Smooth muscle cell (in vitro differentiated cells): ENCODE measurements around the gene VAV3. TPM values are rescaled to one million over a fixed set of nuclear protein-coding genes. Genes with fewer than 3 reads are reported as not detected.

Source experiments
- DNase-seq: peaks from one replicate; lab custom pipeline; 2025; ENCODE audit not compliant: unreplicated experiment; lab: John Stamatoyannopoulos, UW
- H2AFZ ChIP-seq: fragments of 200-600 bp; sonication (generic); 2 replicates; pipeline ENCODE4 v1.6.0; 2016; ENCODE audit warnings: antibody characterized with exemption, low read depth, mild to moderate bottlenecking
- H3F3A ChIP-seq: fragments of 200-600 bp; sonication (generic); 2 replicates; pipeline ENCODE4 v1.6.0; 2017; ENCODE audit warnings: antibody characterized with exemption, low read depth
- H3K27ac ChIP-seq: fragments of 200-600 bp; sonication (generic); 2 replicates; pipeline ENCODE4 v1.5.1; 2016; ENCODE audit warnings: low read depth, mild to moderate bottlenecking
- H3K27me3 ChIP-seq: fragments of 200-600 bp; sonication (generic); 2 replicates; pipeline ENCODE4 v1.6.1; 2016; ENCODE audit warnings: low read depth, mild to moderate bottlenecking
- H3K36me3 ChIP-seq: fragments of 200-600 bp; sonication (generic); 2 replicates; pipeline ENCODE4 v1.5.1; 2016; ENCODE audit warnings: low read depth
- H3K4me1 ChIP-seq: fragments of 200-600 bp; sonication (generic); 2 replicates; pipeline ENCODE4 v1.5.1; 2016; ENCODE audit warnings: low read depth
- H3K4me2 ChIP-seq: fragments of 200-600 bp; sonication (generic); 2 replicates; pipeline ENCODE4 v1.6.0; 2016; ENCODE audit warnings: mild to moderate bottlenecking
- H3K4me3 ChIP-seq: fragments of 200-600 bp; sonication (generic); 2 replicates; pipeline ENCODE4 v1.5.1; 2016; ENCODE audit warnings: mild to moderate bottlenecking
- H3K79me2 ChIP-seq: fragments of 200-600 bp; sonication (generic); 2 replicates; pipeline ENCODE4 v1.6.0; 2016; ENCODE audit warnings: low read depth, mild to moderate bottlenecking
- H3K9ac ChIP-seq: fragments of 200-600 bp; sonication (generic); 2 replicates; pipeline ENCODE4 v1.6.0; 2016; ENCODE audit warnings: low read depth
- H3K9me3 ChIP-seq: fragments of 200-600 bp; sonication (generic); replicated peaks from 2 replicates; pipeline ENCODE4 v1.5.1; 2016; ENCODE audit warnings: low read depth
- H4K20me1 ChIP-seq: fragments of 200-600 bp; sonication (generic); 2 replicates; pipeline ENCODE4 v1.6.0; 2016; ENCODE audit warnings: low read depth
- CTCF ChIP-seq: fragments of 200-600 bp; sonication (generic); IDR thresholded peaks from 2 replicates; pipeline ENCODE4 v1.5.1; 2017; ENCODE audit warnings: borderline replicate concordance, mild to moderate bottlenecking, antibody characterized with exemption; ENCODE audit not compliant: insufficient read depth, poor library complexity, severe bottlenecking
- WGBS: methylation state at CpG from one replicate; pipeline ENCODE4 v1.1.7; 2016; ENCODE audit warnings: low lambda C conversion rate; 5-methylcytosine and 5-hydroxymethylcytosine counted together
- polyA plus RNA-seq: library from polyadenylated mRNA; unstranded; fragments of >200 nt; fragmentation: Nextera tagmentation; extraction: Ambion mirVana; gene quantifications from 2 replicates; pipeline ENCODE4 v1.2.1, GENCODE V29; 2016
- total RNA-seq: library from RNA; depleted of rRNA; stranded (reverse); fragments of >200 nt; gene quantifications from 2 replicates; pipeline ENCODE4 v1.2.3, GENCODE V29; 2014

Gene VAV3
- total and polyA plus RNA-seq, 2 experiments from 2014 or later = 0.62 to 10.1 TPM

- no peaks in the 10 kb centered on the region for H3K4me1 ChIP-seq
- no peak overlapping the region for H3K27ac ChIP-seq
- H2AFZ ChIP-seq = no peak overlapping the region
- no peaks in the 10 kb centered on the region for H3K79me2 ChIP-seq
- WGBS = 83% methylated on average over 5 of the region's 5 CpGs
- H3K9ac ChIP-seq = no peak overlapping the region
- H3K4me3 ChIP-seq = no peak overlapping the region
- H3K36me3 ChIP-seq = no peaks in the 10 kb centered on the region
- no peaks in the 10 kb centered on the region for H4K20me1 ChIP-seq
- no peaks in the 10 kb centered on the region for H3F3A ChIP-seq
- H3K4me2 ChIP-seq = no peak overlapping the region
- no peak for DNase-seq
- no peaks in the 10 kb centered on the region for H3K27me3 ChIP-seq
- TF ChIP-seq CTCF = no peak
- H3K9me3 ChIP-seq = no peaks in the 10 kb centered on the region
These were observed 298.5 kb downstream of the VAV3 start for GRCh38 chr1:107666493-107666892.

- H3K27ac ChIP-seq = no peak overlapping the region
- no peaks in the 10 kb centered on the region for H3K9me3 ChIP-seq
- H4K20me1 ChIP-seq = no peaks in the 10 kb centered on the region
- no peak overlapping the region for H2AFZ ChIP-seq
- no peak overlapping the region for H3K4me3 ChIP-seq
- H3K36me3 ChIP-seq = no peaks in the 10 kb centered on the region
- H3K4me1 ChIP-seq = no peaks in the 10 kb centered on the region
- no peaks in the 10 kb centered on the region for H3F3A ChIP-seq
- no peak overlapping the region for H3K9ac ChIP-seq
- H3K79me2 ChIP-seq = no peaks in the 10 kb centered on the region
- no peak for DNase-seq
- no peak for TF ChIP-seq CTCF
- H3K27me3 ChIP-seq = no peaks in the 10 kb centered on the region
- no peak overlapping the region for H3K4me2 ChIP-seq
- WGBS = 77% methylated on average over 5 of the region's 5 CpGs
These were observed 299.7 kb downstream of the VAV3 start for GRCh38 chr1:107664982-107665925.

- no peak for DNase-seq
- no peak for TF ChIP-seq CTCF
These were observed 302.0 kb downstream of the VAV3 start for GRCh38 chr1:107662971-107663370.

More at GRCh38 chr1:107662971-107663370, 302.0 kb downstream of the VAV3 start:
- 74% methylated on average over 2 of the region's 2 CpGs for WGBS
- no peak overlapping the region for H3K27ac ChIP-seq
- no peaks in the 10 kb centered on the region for H4K20me1 ChIP-seq
- no peak overlapping the region for H3K9ac ChIP-seq
- H3K79me2 ChIP-seq = no peaks in the 10 kb centered on the region
- H2AFZ ChIP-seq = no peak overlapping the region
- no peaks in the 10 kb centered on the region for H3K4me1 ChIP-seq
- no peak overlapping the region for H3K4me2 ChIP-seq
- no peaks in the 10 kb centered on the region for H3K27me3 ChIP-seq
- no peaks in the 10 kb centered on the region for H3F3A ChIP-seq
- H3K9me3 ChIP-seq = no peaks in the 10 kb centered on the region
- no peaks in the 10 kb centered on the region for H3K36me3 ChIP-seq
- no peak overlapping the region for H3K4me3 ChIP-seq
